Upper lobe of left lung (tissue), 6 donors: Measurements from ENCODE around the gene CPVL. TPM values are rescaled to one million over a fixed set of nuclear protein-coding genes. Genes with fewer than 3 reads are reported as not detected.

Source experiments
- ATAC-seq, 2 donors: fragments of 200-7000 bp; cut with Tn5 transposase; one replicate each; pipeline ENCODE4 v1.9.1; 2022; ENCODE audit warnings: mild to moderate bottlenecking in 2 of 2, moderate library complexity in 2 of 2; ENCODE audit not compliant: low FRiP score in 2 of 2
- DNase-seq, 2 donors: peaks; one replicate each; pipeline ENCODE4 v3.0.0-alpha.2; 2019 to 2020
- H3K27ac ChIP-seq, 4 donors: fragments of 200-600 bp; sonication (generic); one replicate each; pipeline ENCODE4 v1.5.1; 2016 to 2019
- H3K27me3 ChIP-seq, 4 donors: fragments of 200-600 bp; sonication (generic); one replicate each; pipeline ENCODE4 v1.5.1; 2017 to 2019
- H3K36me3 ChIP-seq, 4 donors: fragments of 200-600 bp; sonication (generic); one replicate each; pipeline ENCODE4 v1.5.1; 2016 to 2019
- H3K4me1 ChIP-seq, 4 donors: fragments of 200-600 bp; sonication (generic); one replicate each; pipeline ENCODE4 v1.5.1; 2018 to 2019
- H3K4me3 ChIP-seq, 4 donors: fragments of 200-600 bp; sonication (generic); one replicate each; pipeline ENCODE4 v1.5.1; 2017 to 2019; ENCODE audit warnings: mild to moderate bottlenecking in 2 of 4, moderate library complexity in 1 of 4
- H3K9me3 ChIP-seq, 4 donors: fragments of 200-600 bp; sonication (generic); one replicate each; pipeline ENCODE4 v1.5.1; 2018 to 2019
- EP300 ChIP-seq, 4 donors: sonication (generic); formaldehyde crosslinking; IDR thresholded peaks; one replicate each; pipeline ENCODE4 v1.5.1; 2017; ENCODE audit warnings: antibody characterized with exemption in 4 of 4, control low read depth in 2 of 4
- POLR2A ChIP-seq, 4 donors: fragments of 450-650 bp; IDR thresholded peaks; one replicate each; pipeline ENCODE4 v1.5.1; 2016 to 2017; ENCODE audit warnings: antibody characterized with exemption in 4 of 4, mild to moderate bottlenecking in 2 of 4
- POLR2AphosphoS5 ChIP-seq, 2 donors: sonication (generic); formaldehyde crosslinking; IDR thresholded peaks; one replicate each; pipeline ENCODE4 v1.5.1; 2017; ENCODE audit warnings: antibody characterized with exemption in 2 of 2
- WGBS, 2 donors: methylation state at CpG; one replicate each; pipeline ENCODE4 v1.1.5; 2017 to 2018; 5-methylcytosine and 5-hydroxymethylcytosine counted together
- total RNA-seq, 6 donors: library from RNA; depleted of rRNA in 4 of 6; stranded (reverse); fragments of >200 nt in 4 of 6; gene quantifications; one replicate each; pipeline versions ENCODE4 v1.1.0 to v1.2.1, GENCODE V29; 2016 to 2021
- TF ChIP-seq, protein P1 (sequence below), 6 experiments: fragments of 450-650 bp in 4 of 6; fragments of 200-600 bp in 2 of 6; sonication (generic) in 2 of 6; IDR thresholded peaks; one replicate each; pipeline ENCODE4 v1.5.1; 2016 to 2019; ENCODE audit warnings: antibody characterized with exemption in 6 of 6
- donor health status: DM: no; HTN: no; CAD: no; lungs with moderate emphysema.
- donor health status: DM: no; HTN: yes; CAD: no; lungs with severe emphysema.

The CPVL gene
- total RNA-seq, 6 donors from 2014 or later, result 4.6 to 47.4 (median 23.2) TPM

DNA sequence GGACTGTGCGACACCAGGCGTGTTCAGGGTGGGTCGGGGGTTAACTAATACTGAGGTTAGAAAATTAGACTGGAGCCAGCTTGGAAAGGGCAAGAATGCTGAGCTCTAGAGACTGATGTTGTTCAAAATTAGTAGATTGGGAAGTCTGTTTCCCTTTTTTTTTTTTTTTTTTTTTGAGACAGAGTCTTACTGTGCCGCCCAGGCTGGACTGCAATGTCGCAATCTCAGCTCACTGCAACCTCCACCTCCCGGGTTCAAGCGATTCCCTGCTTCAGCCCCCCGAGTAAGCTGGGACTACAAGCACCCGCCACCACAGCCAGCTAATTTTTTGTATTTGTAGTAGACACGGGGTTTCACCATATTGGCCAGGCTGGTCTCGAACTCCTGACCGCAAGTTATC is 2.7 kb upstream of the CPVL start:
- no peaks in the 10 kb centered on the region for H3K36me3 ChIP-seq
- ATAC-seq, result no peak
- peak overlapping the region in 1 of 4 donors; percentile 31 for H3K27ac ChIP-seq
- TF ChIP-seq EP300 (IDR thresholded peaks at IDR 0.05), result no peak
- TF ChIP-seq POLR2AphosphoS5 (IDR thresholded peaks at IDR 0.05), result no peak
- TF ChIP-seq POLR2A (IDR thresholded peaks at IDR 0.05), result no peak
- TF ChIP-seq, protein P1, sequence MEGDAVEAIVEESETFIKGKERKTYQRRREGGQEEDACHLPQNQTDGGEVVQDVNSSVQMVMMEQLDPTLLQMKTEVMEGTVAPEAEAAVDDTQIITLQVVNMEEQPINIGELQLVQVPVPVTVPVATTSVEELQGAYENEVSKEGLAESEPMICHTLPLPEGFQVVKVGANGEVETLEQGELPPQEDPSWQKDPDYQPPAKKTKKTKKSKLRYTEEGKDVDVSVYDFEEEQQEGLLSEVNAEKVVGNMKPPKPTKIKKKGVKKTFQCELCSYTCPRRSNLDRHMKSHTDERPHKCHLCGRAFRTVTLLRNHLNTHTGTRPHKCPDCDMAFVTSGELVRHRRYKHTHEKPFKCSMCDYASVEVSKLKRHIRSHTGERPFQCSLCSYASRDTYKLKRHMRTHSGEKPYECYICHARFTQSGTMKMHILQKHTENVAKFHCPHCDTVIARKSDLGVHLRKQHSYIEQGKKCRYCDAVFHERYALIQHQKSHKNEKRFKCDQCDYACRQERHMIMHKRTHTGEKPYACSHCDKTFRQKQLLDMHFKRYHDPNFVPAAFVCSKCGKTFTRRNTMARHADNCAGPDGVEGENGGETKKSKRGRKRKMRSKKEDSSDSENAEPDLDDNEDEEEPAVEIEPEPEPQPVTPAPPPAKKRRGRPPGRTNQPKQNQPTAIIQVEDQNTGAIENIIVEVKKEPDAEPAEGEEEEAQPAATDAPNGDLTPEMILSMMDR (IDR thresholded peaks at IDR 0.05), result no peak
- no peaks in the 10 kb centered on the region for H3K9me3 ChIP-seq
- no peak overlapping the region for H3K4me3 ChIP-seq
- H3K4me1 ChIP-seq, result peaks cover 4 to 18% (median 13%) of the 10 kb centered on the region in 4 donors
- DNase-seq, result no peak
- WGBS, 2 donors, result 90 to 94% methylated on average over 12 of the region's 12 CpGs
- H3K27me3 ChIP-seq, result peaks cover 0 to 2% (median 0%) of the 10 kb centered on the region in 4 donors

DNA sequence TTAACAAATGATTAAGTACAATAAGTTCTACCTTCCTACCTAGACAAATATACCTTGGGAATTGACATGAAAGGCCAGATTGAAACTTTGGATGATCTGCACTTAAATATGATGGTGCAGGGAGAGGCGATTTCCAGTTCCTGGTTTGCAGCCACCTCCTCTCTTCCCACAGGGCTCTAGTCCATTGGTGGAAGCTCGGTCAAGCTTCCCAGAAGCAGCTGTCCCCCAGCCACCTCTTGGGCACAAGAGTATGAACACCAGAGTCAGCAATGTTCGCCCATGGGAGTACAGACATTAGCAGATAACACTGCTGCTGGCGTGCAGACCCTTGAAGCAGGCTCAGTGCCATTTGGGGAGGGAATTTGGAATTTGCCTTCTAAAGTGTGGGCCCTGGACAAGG is 1.5 kb upstream of the CPVL start:
- Histone ChIP-seq H3K36me3 (no peaks in the 10 kb centered on the region), H3K9me3 (no peaks in the 10 kb centered on the region), H3K27me3 (peaks cover 0 to 2% (median 0%) of the 10 kb centered on the region in 4 donors), H3K27ac (no peak overlapping the region), H3K4me1 (peaks cover 4 to 18% (median 13%) of the 10 kb centered on the region in 4 donors), H3K4me3 (no peak overlapping the region)
- ATAC-seq (peak in 1 of 2 donors; percentile 49), DNase-seq (no peak)
- WGBS, 2 donors, result 74 to 81% methylated on average over 3 to 4 of the region's 4 CpGs
- TF ChIP-seq, protein P1 (IDR thresholded peaks at IDR 0.05), result no peak
- TF ChIP-seq POLR2A (IDR thresholded peaks at IDR 0.05), result no peak
- TF ChIP-seq POLR2AphosphoS5 (IDR thresholded peaks at IDR 0.05), result no peak
- no peak for TF ChIP-seq EP300 (IDR thresholded peaks at IDR 0.05)

DNA sequence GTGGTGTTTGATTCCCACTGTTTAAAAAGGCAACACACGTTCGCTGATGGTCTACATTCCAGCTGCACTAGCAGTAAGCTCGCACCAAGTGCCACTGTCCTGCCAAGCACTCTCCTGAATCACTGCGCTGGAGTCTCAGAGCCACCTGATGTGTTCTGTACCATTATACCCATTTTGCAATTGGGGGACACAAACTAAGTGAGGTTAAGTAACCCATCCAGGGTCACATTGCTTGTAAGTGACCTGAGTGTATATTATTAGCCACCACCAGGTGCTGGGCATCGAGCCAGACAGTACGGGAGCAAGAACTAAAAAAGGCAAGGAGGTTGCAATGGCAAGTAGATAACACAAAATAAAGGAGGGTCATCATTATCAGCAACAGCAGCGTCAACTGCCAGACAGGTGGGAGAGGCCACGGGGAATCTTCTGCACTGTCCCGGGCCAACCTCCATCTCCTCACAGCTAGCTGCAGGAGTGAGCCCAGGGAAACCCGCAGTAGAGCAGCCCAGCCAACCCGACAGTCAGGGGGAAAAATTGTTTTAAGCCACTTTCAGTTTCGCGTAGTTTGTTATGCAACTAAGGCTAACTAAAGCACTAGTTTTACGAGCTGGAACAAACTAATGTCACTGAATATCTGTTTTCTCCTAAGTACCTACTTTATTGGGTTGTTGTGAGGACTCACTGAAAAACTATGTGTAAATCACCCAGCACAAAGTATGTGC is 712 bp upstream of the CPVL start:
- DNase-seq, result no peak
- TF ChIP-seq, protein P1 (IDR thresholded peaks at IDR 0.05), result peak in 1 of 6 experiments; percentile 11
- TF ChIP-seq POLR2A (IDR thresholded peaks at IDR 0.05), result no peak
- TF ChIP-seq EP300 (IDR thresholded peaks at IDR 0.05), result no peak
- 55 to 58% methylated on average over 14 of the region's 14 CpGs for WGBS, 2 donors
- peak overlapping the region in 3 of 4 donors; percentile 29 to 42 (median 41) for H3K4me3 ChIP-seq
- no peaks in the 10 kb centered on the region for H3K36me3 ChIP-seq
- peak in 1 of 2 donors; percentile 58 for ATAC-seq
- peaks cover 4 to 18% (median 13%) of the 10 kb centered on the region in 4 donors for H3K4me1 ChIP-seq
- H3K9me3 ChIP-seq, result no peaks in the 10 kb centered on the region
- H3K27me3 ChIP-seq, result peaks cover 0 to 2% (median 0%) of the 10 kb centered on the region in 4 donors
- H3K27ac ChIP-seq, result peak overlapping the region in 2 of 4 donors; percentile 35 to 42

DNA sequence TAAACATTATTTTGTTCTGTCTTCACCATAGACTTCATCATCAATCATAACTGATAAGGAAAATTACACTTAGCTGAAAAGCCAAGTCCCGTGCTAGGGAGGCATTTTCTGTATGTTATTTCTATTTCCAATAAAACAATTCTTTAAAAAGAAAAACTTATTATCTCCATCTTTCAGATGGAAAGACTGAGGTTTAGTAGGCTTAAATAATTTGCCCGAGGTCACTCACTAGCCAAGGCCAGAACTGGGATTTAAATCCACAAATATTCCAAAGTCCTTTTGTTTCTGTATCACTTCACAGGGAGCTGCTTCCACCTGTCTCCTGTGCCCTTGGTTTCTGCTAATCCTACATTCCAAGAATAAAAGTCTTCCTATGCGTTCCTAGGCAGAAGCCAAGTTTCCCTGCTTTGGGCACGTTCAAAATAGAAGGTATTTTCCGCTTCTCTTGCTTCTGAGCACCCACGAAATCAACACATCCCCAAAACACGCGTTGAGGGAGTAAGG is 732 bp downstream of the CPVL start:
- ATAC-seq (no peak), DNase-seq (no peak)
- H3K27ac ChIP-seq, result peak overlapping the region in 2 of 4 donors; percentile 61 to 83
- no peaks in the 10 kb centered on the region for H3K36me3 ChIP-seq
- peaks cover 4 to 19% (median 15%) of the 10 kb centered on the region in 4 donors for H3K4me1 ChIP-seq
- H3K27me3 ChIP-seq, result peaks cover 0 to 2% (median 0%) of the 10 kb centered on the region in 4 donors
- 16 to 17% methylated on average over 8 of the region's 8 CpGs for WGBS, 2 donors
- H3K9me3 ChIP-seq, result no peaks in the 10 kb centered on the region
- H3K4me3 ChIP-seq, result peak overlapping the region in 3 of 4 donors; percentile 29 to 42 (median 41)
- TF ChIP-seq, protein P1 (IDR thresholded peaks at IDR 0.05), result no peak
- TF ChIP-seq POLR2AphosphoS5 (IDR thresholded peaks at IDR 0.05), result no peak
- TF ChIP-seq POLR2A (IDR thresholded peaks at IDR 0.05), result no peak
- no peak for TF ChIP-seq EP300 (IDR thresholded peaks at IDR 0.05)
